ENCODE results near the gene BPIFB4. TPM values are rescaled to one million over a fixed set of nuclear protein-coding genes. Genes with fewer than 3 reads are reported as not detected.

Gene BPIFB4
- total RNA-seq, 1 experiment from 2014 or later, result not detected

GRCh38 chr20:33067806-33068205 lies 11.6 kb upstream of the BPIFB4 start:
- no TSS peak for BruUV-seq (replicated peaks)
- Histone ChIP-seq H3K9me3 (ENCODE audit: insufficient read depth, low read depth) (no peaks in the 10 kb centered on the region), H3K4me1 (replicated peaks; ENCODE audit: insufficient read depth) (no peaks in the 10 kb centered on the region), H3K4me2 (no peak overlapping the region), H3K27me3 (ENCODE audit: insufficient read depth, low read depth) (peaks cover 83% of the 10 kb centered on the region), H3K79me2 (ENCODE audit: low read depth) (no peaks in the 10 kb centered on the region), H3K4me3 (no peak overlapping the region), H3K27ac (no peak overlapping the region), H3K9me2 (ENCODE audit: insufficient read depth) (no peaks in the 10 kb centered on the region), H4K20me1 (ENCODE audit: insufficient read depth) (no peaks in the 10 kb centered on the region), H3F3A (ENCODE audit: insufficient read depth, low read depth) (no peaks in the 10 kb centered on the region), H2AFZ (no peak overlapping the region), H3K36me3 (ENCODE audit: low read depth) (no peaks in the 10 kb centered on the region)
- DNase-seq, result no peak
- POLR2A ChIA-PET (ENCODE audit: unreplicated experiment), result no interaction called here
- TF ChIP-seq EZH2 (IDR thresholded peaks at IDR 0.05; ENCODE audit: low read depth) (no peak), CTCF (conservative IDR thresholded peaks at IDR 0.05) (no peak)
- intact Hi-C loops (cut with micrococcal nuclease; ENCODE audit: unreplicated experiment), result no loop called here
- CTCF ChIA-PET, result no interaction called here

GRCh38 chr20:33068251-33068939 lies 11.0 kb upstream of the BPIFB4 start:
- H3K9me2 ChIP-seq (ENCODE audit: insufficient read depth), result no peaks in the 10 kb centered on the region
- ChIA-PET CTCF (no interaction called here), POLR2A (ENCODE audit: unreplicated experiment) (no interaction called here)
- no peaks in the 10 kb centered on the region for H3K9me3 ChIP-seq (ENCODE audit: insufficient read depth, low read depth)
- no peak overlapping the region for H3K4me2 ChIP-seq
- no peak overlapping the region for H3K27ac ChIP-seq
- BruUV-seq (replicated peaks), result no TSS peak
- peaks cover 83% of the 10 kb centered on the region for H3K27me3 ChIP-seq (ENCODE audit: insufficient read depth, low read depth)
- no peak for TF ChIP-seq CTCF (conservative IDR thresholded peaks at IDR 0.05)
- TF ChIP-seq EZH2 (IDR thresholded peaks at IDR 0.05; ENCODE audit: low read depth), result no peak
- no peaks in the 10 kb centered on the region for H3F3A ChIP-seq (ENCODE audit: insufficient read depth, low read depth)
- H4K20me1 ChIP-seq (ENCODE audit: insufficient read depth), result no peaks in the 10 kb centered on the region
- H3K36me3 ChIP-seq (ENCODE audit: low read depth), result no peaks in the 10 kb centered on the region
- no peak for DNase-seq
- intact Hi-C loops (cut with micrococcal nuclease; ENCODE audit: unreplicated experiment), result no loop called here
- H3K79me2 ChIP-seq (ENCODE audit: low read depth), result no peaks in the 10 kb centered on the region
- H3K4me1 ChIP-seq (replicated peaks; ENCODE audit: insufficient read depth), result no peaks in the 10 kb centered on the region
- H2AFZ ChIP-seq, result no peak overlapping the region
- no peak overlapping the region for H3K4me3 ChIP-seq

GRCh38 chr20:33069673-33070072 lies 9.8 kb upstream of the BPIFB4 start:
- H2AFZ ChIP-seq, result no peak overlapping the region
- no peak overlapping the region for H3K27ac ChIP-seq
- H3K4me2 ChIP-seq, result no peak overlapping the region
- POLR2A ChIA-PET (ENCODE audit: unreplicated experiment), result interaction anchor here (0.9 kb wide), 1 partner anchor 28 kb away, joined by 8 read pairs; no protein-coding TSS in a partner anchor
- H3K9me3 ChIP-seq (ENCODE audit: insufficient read depth, low read depth), result no peaks in the 10 kb centered on the region
- no peak for TF ChIP-seq EZH2 (IDR thresholded peaks at IDR 0.05; ENCODE audit: low read depth)
- no peak for TF ChIP-seq CTCF (conservative IDR thresholded peaks at IDR 0.05)
- intact Hi-C loops (cut with micrococcal nuclease; ENCODE audit: unreplicated experiment), result no loop called here
- no peak overlapping the region for H3K4me3 ChIP-seq
- H3F3A ChIP-seq (ENCODE audit: insufficient read depth, low read depth), result no peaks in the 10 kb centered on the region
- H3K79me2 ChIP-seq (ENCODE audit: low read depth), result no peaks in the 10 kb centered on the region
- no peak for DNase-seq
- no peaks in the 10 kb centered on the region for H3K36me3 ChIP-seq (ENCODE audit: low read depth)
- peaks cover 76% of the 10 kb centered on the region for H3K27me3 ChIP-seq (ENCODE audit: insufficient read depth, low read depth)
- H3K9me2 ChIP-seq (ENCODE audit: insufficient read depth), result no peaks in the 10 kb centered on the region
- CTCF ChIA-PET, result no interaction called here
- BruUV-seq (replicated peaks), result no TSS peak
- no peaks in the 10 kb centered on the region for H4K20me1 ChIP-seq (ENCODE audit: insufficient read depth)
- H3K4me1 ChIP-seq (replicated peaks; ENCODE audit: insufficient read depth), result no peaks in the 10 kb centered on the region
